Right cardiac atrium (tissue), 5 donors: ENCODE results near the gene HS1BP3. TPM values are rescaled to one million over a fixed set of nuclear protein-coding genes. Genes with fewer than 3 reads are reported as not detected.
A peak's percentile ranks its signal among the peaks of the same experiment; 100 is the strongest.

Experiments
- ATAC-seq, 2 donors: fragments of 200-7000 bp; cut with Tn5 transposase; one replicate each; pipeline versions ENCODE4 v1.8.0 to v1.9.1; 2020; ENCODE audit warnings: moderate library complexity in 2 of 2, mild to moderate bottlenecking in 1 of 2
- DNase-seq, 3 donors: peaks; one replicate each; pipeline ENCODE4 v3.0.0-alpha.2; 2020
- H3K27ac ChIP-seq: one replicate; pipeline ENCODE4 v1.5.1; 2013; ENCODE audit warnings: mild to moderate bottlenecking, low read length, control low read depth, moderate library complexity
- H3K27me3 ChIP-seq: one replicate; pipeline ENCODE4 v1.6.1; 2013; ENCODE audit not compliant: control insufficient read depth, insufficient read depth
- H3K4me1 ChIP-seq: one replicate; pipeline ENCODE4 v1.6.1; 2013; ENCODE audit warnings: low read length; ENCODE audit not compliant: control insufficient read depth, insufficient read depth
- H3K4me3 ChIP-seq: one replicate; pipeline ENCODE4 v1.5.1; 2013; ENCODE audit warnings: low read length, control low read depth
- H3K9me3 ChIP-seq: one replicate; pipeline ENCODE4 v1.6.1; 2013; ENCODE audit warnings: low read length; ENCODE audit not compliant: control insufficient read depth
- WGBS: extraction: QIAGEN DNeasy Blood & Tissue Kit; methylation state at CpG from one replicate; pipeline ENCODE4 v1.1.7; 2013; 5-methylcytosine and 5-hydroxymethylcytosine counted together
- intact Hi-C, 4 donors: fragments of 100-400 bp; cut with DNase I; formaldehyde crosslinking; loops; one replicate each; pipeline versions ENCODE4 v1.11.0 to v1.14.0; 2022 to 2023
- polyA plus RNA-seq: library from polyadenylated mRNA; stranded (reverse); fragments of 200-250 nt; gene quantifications from one replicate; pipeline ENCODE4 v1.2.3, GENCODE V29; 2013
- total RNA-seq, 4 donors: library from RNA; stranded (reverse); fragmentation: NEBNext Ultra II Directional; extraction: Animal tissue kit (Norgen Biotek cat#: 25700); gene quantifications; one replicate each; pipeline ENCODE4 v1.2.1, GENCODE V29; 2021
- donor health status: healthy with polysubstance abuse.
- donor health status: DM: no; HTN: yes; CAD: no.
- donor health status: DM: no; HTN: no; CAD: no.
- donor health status: DM: no; HTN: yes; CAD: no; lungs with severe emphysema.
- donor health status: DM: yes; HTN: yes; CAD: no.

HS1BP3 gene
- total and polyA plus RNA-seq, 5 donors = 21.8 to 29.8 (median 26.2) TPM

DNA sequence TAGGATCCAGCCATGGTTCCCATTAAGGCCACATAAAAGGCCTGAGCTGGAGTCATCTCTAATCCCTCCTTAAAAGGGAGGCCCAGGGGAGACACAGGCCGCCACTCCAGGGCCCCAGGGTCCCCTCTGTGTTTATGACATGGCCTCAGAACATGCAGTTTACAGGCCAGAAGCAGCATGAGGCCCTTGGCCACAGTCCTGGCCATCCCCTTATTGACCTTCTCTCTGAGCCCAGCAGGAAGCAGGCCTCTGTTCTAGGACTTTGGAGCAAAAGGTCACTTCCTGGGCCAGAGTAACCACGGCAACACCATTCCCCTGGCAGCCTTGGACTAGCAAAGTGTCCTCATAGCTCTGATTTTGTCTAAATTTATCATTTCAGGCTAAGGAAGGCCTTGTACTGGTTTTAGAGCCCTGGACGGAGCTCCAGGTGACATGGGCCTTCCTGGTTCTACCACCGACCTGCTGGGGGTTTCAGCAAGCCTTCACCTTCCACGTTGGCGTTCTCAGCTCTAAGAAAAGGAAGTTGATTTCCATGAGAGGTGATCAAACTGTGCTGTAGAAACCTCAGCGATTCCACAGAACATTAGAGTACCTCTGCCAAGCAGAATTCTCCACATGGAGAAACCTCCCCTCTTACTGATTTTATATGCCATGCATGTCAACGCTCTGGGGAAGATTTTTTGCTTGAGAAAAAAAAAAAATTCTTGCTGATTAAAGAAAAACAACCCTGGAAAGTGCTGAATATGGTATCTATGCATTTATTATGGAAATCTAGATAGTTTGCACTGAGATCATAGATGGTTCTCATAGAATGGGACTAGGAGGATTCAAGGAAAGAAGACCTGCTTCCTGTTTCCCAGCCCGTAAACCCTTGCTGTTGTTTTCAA, 53.7 kb downstream of the HS1BP3 start:
- no peaks in the 10 kb centered on the region for H3K27me3 ChIP-seq
- no peaks in the 10 kb centered on the region for H3K9me3 ChIP-seq
- H3K4me3 ChIP-seq = no peak overlapping the region
- intact Hi-C loops = no loop called here
- DNase-seq = peak; percentile 90 to 94 (median 90)
- H3K27ac ChIP-seq = peak overlapping the region; percentile 99
- H3K4me1 ChIP-seq = peaks cover 36% of the 10 kb centered on the region
- ATAC-seq = peak; percentile 86 to 89
- 36% methylated on average over 9 of the region's 9 CpGs for WGBS

DNA sequence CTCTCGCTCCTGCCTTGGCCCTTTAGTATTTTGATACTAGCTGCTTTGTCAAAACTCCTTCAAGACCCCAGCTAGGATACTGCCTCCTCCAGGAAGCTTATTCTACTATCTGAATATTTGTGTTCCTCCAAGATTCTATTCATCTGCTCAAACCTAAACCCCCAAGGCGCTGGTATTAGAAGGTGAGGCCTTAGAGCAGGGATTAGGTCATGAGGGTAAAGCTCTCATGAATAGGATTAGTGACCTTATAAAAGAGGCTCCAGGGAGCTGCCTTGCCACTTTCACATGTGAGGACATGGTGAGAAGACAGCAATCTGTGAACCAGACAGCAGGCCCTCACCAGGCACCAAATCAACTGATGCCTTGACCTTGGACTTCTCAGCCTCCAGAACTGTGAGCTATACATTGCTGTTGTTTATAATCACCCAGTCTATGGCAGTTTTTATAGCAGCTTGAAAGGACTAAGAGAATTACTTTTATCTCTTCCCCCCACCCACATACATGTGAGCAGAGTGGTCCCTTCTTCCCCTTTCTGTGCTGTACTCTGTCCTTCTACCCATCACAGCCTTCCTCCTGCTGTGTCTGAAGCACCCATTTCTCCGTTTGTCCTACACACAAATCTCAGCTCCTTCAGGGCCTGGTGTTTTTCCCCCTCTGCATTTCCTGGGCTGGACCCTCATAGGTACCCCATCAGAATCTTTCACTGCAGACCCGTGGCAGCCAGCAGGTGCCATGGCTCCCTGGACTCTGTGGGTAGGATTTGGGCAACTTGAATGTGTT, 54.5 kb downstream of the HS1BP3 start:
- no peak for ATAC-seq
- Histone ChIP-seq H3K4me3 (no peak overlapping the region), H3K27ac (peak overlapping the region; percentile 75), H3K4me1 (peaks cover 36% of the 10 kb centered on the region), H3K27me3 (no peaks in the 10 kb centered on the region), H3K9me3 (no peaks in the 10 kb centered on the region)
- DNase-seq = no peak
- intact Hi-C loops = no loop called here
- 87% methylated on average over 4 of the region's 4 CpGs for WGBS

DNA sequence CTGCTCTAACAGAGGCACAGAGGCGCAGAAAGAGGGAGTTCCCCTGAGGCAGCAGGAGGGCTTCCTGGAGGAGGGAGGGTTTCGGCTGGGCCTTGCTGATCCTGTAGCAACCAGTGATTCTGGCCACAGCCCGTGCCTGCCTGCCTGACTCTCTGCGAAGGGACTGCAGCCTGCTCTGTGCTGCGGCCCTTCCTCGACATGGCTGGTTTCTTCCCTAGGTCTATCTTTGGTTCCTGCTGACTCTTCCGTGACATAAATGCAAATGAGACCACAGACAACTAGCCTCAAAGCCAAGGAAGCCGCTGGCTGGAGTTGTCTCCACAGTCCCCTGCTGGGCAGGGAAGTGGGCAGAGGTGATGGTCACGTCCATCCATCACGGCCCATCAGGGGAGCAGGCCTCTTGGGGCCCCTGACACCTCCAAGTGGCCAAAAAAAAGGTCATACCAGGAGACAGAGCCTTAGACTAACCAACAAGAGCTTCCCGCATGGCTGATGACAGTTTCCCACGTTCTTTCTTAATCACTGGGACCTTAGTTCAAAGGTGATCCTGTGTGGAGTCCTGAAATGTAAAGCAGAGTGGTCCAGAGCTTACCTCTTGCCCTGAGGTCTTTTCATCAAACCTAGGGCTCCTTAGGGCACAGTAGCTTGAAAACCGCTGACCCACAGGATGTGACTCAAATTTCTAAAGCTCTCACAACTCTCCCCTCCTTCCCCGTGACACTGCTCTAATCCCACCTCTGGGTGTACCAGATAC, 55.3 kb downstream of the HS1BP3 start:
- Histone ChIP-seq H3K27me3 (no peaks in the 10 kb centered on the region), H3K27ac (peak overlapping the region; percentile 75), H3K4me1 (peaks cover 42% of the 10 kb centered on the region), H3K9me3 (no peaks in the 10 kb centered on the region), H3K4me3 (no peak overlapping the region)
- 74% methylated on average over 14 of the region's 14 CpGs for WGBS
- DNase-seq (peak in 2 of 3 donors; percentile 57 to 65), ATAC-seq (peak in 1 of 2 donors; percentile 23)
- intact Hi-C loops = no loop called here

DNA sequence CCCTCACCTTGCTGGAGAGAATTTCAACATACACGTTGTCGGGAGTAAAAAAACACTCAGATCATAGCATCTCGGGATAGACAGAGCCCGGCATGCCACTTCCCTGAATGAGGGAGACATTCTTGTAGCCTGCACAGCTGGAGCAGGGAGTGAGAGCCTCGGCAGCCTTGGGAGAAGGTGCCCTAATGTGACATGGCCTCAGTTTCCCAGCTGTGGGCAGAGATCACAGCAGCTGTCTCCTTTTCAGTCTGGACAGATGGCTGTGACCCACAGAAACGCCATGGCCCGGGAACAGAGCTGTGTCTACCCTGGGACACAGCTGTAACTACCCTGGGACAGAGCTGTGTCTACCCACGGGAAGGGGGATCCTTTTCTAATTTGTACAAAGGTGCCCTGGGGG, 55.9 kb downstream of the HS1BP3 start:
- H3K27me3 ChIP-seq = no peaks in the 10 kb centered on the region
- 86% methylated on average over 8 of the region's 8 CpGs for WGBS
- H3K27ac ChIP-seq = no peak overlapping the region
- peaks cover 40% of the 10 kb centered on the region for H3K4me1 ChIP-seq
- no peak overlapping the region for H3K4me3 ChIP-seq
- intact Hi-C loops = no loop called here
- no peaks in the 10 kb centered on the region for H3K9me3 ChIP-seq
- DNase-seq (peak in 1 of 3 donors; percentile 41), ATAC-seq (no peak)

DNA sequence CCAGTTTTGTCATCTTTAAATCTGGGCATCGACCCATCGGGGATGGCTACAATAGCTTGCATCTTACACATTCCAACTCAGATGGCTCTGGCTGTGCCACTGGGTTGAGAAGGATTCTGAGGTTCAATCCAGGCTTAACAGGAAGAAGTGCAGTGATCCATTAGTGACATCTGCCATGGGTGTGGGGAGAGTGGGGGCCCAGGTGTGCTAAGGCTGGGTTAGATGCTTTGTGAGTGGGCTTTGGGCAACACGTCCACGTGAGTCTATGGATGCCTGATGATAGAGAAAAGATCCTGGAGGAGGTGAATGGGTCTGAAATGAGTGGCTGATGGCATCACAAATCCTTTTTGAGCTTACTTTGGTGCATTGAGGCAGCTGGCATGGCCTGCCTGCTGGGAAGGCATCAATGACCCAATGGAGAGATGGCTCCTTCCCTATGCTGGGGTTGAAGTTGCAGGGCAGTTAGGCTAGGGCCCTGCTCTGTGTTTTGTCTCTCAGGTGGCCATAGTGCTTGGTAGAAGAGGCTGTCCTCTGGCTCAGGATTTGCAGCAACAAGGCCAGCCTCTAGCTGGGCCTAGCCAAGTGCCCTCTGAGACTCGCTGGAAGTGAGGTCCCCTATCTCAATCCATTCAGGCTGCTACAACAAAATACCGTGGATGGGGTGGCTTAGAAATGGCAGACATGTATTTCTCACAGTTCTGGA, 56.7 kb downstream of the HS1BP3 start:
- 93% methylated on average over 6 of the region's 6 CpGs for WGBS
- DNase-seq = no peak
- Histone ChIP-seq H3K27ac (peak overlapping the region; percentile 0), H3K27me3 (no peaks in the 10 kb centered on the region), H3K4me3 (no peak overlapping the region), H3K4me1 (peaks cover 35% of the 10 kb centered on the region), H3K9me3 (no peaks in the 10 kb centered on the region)
- intact Hi-C loops = no loop called here
- ATAC-seq = no peak

DNA sequence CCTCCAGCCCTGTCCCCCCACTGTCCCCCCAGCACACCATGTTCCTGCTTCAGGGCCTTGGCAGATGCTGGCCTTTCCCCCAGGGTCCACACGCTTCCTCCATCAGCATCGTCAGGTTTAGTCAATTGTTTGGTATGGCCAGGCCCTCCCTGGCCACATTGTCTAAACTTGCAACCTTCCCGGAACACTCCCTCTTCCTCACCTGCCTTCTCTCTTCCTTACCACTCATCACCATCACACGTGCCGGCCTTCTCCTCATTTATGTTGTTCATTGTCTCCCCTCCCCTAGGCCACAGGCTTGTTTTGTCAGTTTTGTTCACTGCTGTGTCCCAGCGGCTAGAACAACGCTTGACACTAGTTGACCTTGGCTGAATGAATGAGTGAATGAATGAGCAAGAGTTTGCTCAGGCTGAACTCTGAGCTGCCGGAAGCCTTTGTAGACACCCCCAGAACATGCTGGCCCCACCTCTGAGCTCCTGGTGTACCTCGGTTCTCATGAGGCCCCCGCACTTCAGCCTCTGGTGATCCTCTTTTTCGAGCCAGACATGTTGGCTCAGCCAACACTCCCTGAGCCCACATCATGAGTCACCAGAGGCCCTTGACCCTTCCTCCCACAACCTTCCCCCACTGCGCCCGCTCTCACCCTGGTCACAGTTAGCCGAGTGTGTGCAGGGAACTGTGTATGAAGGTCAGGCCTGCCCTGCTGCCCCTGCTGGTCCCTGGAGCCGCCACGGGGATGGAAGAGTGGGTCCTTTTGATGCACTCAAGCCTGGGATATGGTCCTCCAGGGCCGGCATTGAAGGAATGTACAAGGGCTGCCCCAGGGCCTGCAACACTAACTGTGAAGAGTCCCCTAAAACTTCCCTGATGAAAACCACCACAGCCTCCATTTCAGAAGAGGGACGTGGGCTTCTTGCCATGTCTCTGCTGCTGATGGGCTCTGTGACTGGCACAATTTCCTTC, 57.5 kb downstream of the HS1BP3 start:
- intact Hi-C loops = no loop called here

DNA sequence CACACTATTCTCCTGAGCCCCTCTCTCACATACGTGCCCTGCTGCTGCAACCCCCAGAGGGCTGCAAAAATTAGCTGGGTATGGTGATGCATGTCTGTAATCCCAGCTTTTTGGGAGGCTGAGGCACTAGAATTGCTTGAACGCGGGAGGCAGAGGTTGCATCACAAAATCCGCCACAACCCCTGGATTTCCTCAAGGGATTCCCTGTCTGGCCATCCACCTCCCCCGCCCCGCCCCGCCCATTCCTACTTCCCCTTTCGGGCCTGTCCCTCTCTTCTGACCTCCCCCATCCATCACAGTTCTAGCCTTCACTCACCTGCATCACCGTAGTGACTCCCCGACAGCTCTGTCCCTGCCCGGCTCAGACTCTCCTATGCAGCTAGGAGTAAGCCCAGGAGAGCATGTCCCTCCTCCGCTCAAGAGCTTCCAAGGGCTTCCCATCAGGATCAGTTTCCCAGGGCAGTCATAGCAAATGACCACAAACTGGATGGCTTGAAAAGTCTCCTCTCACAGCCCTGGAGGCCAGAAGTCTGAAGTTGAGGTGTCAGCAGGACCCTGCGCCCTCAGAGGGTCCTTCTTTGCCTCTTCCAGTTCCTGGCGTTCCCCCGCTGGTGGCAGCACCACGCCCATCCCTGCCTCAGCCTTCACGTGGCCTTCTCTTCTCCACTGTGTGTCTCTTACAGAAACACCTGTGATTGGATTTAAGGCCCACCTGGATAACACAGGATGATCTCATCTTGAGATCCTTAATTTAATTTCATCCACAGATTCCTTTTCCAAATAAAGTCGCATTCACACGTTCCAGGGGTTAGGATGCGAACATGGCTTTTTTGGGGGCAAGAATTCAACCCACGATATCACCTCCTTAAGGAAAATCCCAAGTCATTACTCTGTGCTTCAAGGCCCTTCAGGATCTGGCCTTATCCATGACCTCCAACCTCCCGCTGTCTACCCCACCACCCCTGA, 58.5 kb downstream of the HS1BP3 start:
- ATAC-seq (no peak), DNase-seq (no peak)
- Histone ChIP-seq H3K4me3 (no peak overlapping the region), H3K4me1 (peaks cover 28% of the 10 kb centered on the region), H3K9me3 (no peaks in the 10 kb centered on the region), H3K27me3 (no peaks in the 10 kb centered on the region), H3K27ac (no peak overlapping the region)
- WGBS = 87% methylated on average over 22 of the region's 22 CpGs
- intact Hi-C loops = no loop called here

More for the DNA sequence above, 57.5 kb downstream of the HS1BP3 start:
- H3K27me3 ChIP-seq = no peaks in the 10 kb centered on the region
- H3K4me1 ChIP-seq = peaks cover 32% of the 10 kb centered on the region
- 66% methylated on average over 18 of the region's 18 CpGs for WGBS
- ATAC-seq (peak; percentile 48 to 50), DNase-seq (peak; percentile 79 to 81 (median 80))
- peak overlapping the region; percentile 0 for H3K27ac ChIP-seq
- no peak overlapping the region for H3K4me3 ChIP-seq
- H3K9me3 ChIP-seq = no peaks in the 10 kb centered on the region

DNA sequence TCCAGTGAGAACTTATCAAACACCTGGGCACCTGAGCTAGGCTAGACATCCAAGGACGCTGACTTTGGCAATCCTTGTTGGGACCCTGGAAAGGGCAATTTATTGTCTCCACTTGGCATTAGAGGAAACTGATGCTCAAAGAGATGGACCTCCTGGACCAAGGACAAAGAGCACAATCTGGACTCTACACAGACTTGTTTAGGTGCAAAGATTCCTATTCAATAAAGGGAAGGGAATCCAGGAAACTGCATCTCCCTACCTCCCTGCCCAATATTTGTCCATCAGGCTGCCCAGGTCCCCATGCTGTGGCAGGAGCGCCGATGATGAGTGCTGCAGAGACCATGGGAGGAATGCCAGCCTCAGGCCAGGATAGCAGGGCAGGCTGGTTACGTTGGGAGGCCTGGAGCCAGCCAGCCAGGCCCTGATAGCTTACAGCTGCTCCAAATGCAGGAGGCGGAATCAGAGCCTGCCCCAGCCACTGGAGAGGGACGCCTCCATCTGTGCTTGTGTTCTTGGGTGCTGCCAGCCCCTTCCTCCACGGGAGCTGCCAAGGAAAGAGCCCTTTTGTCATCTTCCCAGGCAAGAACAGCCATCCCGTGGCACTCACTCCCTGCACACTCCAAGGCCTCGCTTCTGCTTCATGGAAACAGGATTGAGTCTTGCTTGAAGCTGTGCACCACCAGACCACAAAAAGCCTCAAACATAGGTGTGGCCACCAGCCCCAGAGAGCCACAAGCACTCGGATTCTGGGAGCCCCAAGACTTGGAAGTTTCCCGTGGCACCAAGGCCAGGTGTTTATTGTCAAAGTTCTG, 60.0 kb downstream of the HS1BP3 start:
- Histone ChIP-seq H3K4me1 (peaks cover 19% of the 10 kb centered on the region), H3K27ac (peak overlapping the region; percentile 0), H3K4me3 (no peak overlapping the region), H3K9me3 (no peaks in the 10 kb centered on the region), H3K27me3 (no peaks in the 10 kb centered on the region)
- 61% methylated on average over 11 of the region's 11 CpGs for WGBS
- intact Hi-C loops = no loop called here
- DNase-seq (peak; percentile 62 to 84 (median 80)), ATAC-seq (peak; percentile 34 to 60)
